Mesenchymal stem cell (in vitro differentiated cells and primary cell): Measurements from ENCODE around the gene FAM168A.

Experiments used
- DNase-seq: peaks from one replicate; pipeline ENCODE4 v3.0.0-alpha.2; 2013
- H2AFZ ChIP-seq: one replicate; pipeline ENCODE4 v1.6.1; 2013; ENCODE audit warnings: low read depth, mild to moderate bottlenecking, control low read depth, inconsistent platforms, low read length, moderate library complexity
- H2AK5ac ChIP-seq: 2 replicates; pipeline ENCODE4 v1.6.1; 2013; ENCODE audit warnings: low read length, moderate library complexity, mild to moderate bottlenecking, inconsistent platforms; ENCODE audit not compliant: severe bottlenecking
- H2BK120ac ChIP-seq: one replicate; pipeline ENCODE4 v1.6.1; 2013; ENCODE audit warnings: low read depth, mild to moderate bottlenecking, inconsistent platforms, low read length, moderate library complexity
- H2BK12ac ChIP-seq, 2 experiments: one replicate each; pipeline ENCODE4 v1.6.1; 2013; ENCODE audit warnings: inconsistent platforms in 2 of 2, low read length in 2 of 2, mild to moderate bottlenecking in 2 of 2, moderate library complexity in 2 of 2, control low read depth in 1 of 2
- H2BK15ac ChIP-seq: one replicate; pipeline ENCODE4 v1.6.1; 2013; ENCODE audit warnings: mild to moderate bottlenecking, low read depth, inconsistent platforms; ENCODE audit not compliant: poor library complexity, severe bottlenecking
- H2BK5ac ChIP-seq: 2 replicates; pipeline ENCODE4 v1.6.1; 2013; ENCODE audit warnings: low read depth, mild to moderate bottlenecking, low read length, control low read depth, inconsistent platforms; ENCODE audit not compliant: poor library complexity, severe bottlenecking
- H3K14ac ChIP-seq, 2 experiments: one replicate each; pipeline ENCODE4 v1.6.1; 2013; ENCODE audit warnings: inconsistent platforms in 2 of 2, low read length in 2 of 2, control low read depth in 1 of 2, mild to moderate bottlenecking in 1 of 2, moderate library complexity in 1 of 2
- H3K18ac ChIP-seq, 2 experiments: one replicate each; pipeline ENCODE4 v1.6.1; 2013; ENCODE audit warnings: inconsistent platforms in 2 of 2, low read length in 2 of 2, control low read depth in 1 of 2, low read depth in 1 of 2, mild to moderate bottlenecking in 1 of 2
- H3K23ac ChIP-seq, 2 experiments: one replicate each; pipeline ENCODE4 v1.6.1; 2013; ENCODE audit warnings: inconsistent platforms in 2 of 2, low read length in 2 of 2, mild to moderate bottlenecking in 2 of 2, moderate library complexity in 2 of 2, control low read depth in 1 of 2
- H3K27ac ChIP-seq: 2 replicates; pipeline ENCODE4 v1.5.1; 2013; ENCODE audit warnings: mild to moderate bottlenecking, moderate library complexity, low read length, control low read depth, inconsistent platforms; ENCODE audit not compliant: poor library complexity, severe bottlenecking
- H3K27me3 ChIP-seq, 2 experiments: 2 replicates each; pipeline versions ENCODE4 v1.6.1 to v1.7.0; 2013; ENCODE audit warnings: low read length in 2 of 2, mild to moderate bottlenecking in 2 of 2, moderate library complexity in 2 of 2, control low read depth in 1 of 2, inconsistent platforms in 1 of 2; ENCODE audit not compliant: control insufficient read depth in 1 of 2, insufficient read depth in 1 of 2
- H3K36me3 ChIP-seq, 2 experiments: 2 replicates each; pipeline versions ENCODE4 v1.6.1 to v1.7.0; 2013; ENCODE audit warnings: low read length in 2 of 2, control low read depth in 1 of 2, inconsistent platforms in 1 of 2, low read depth in 1 of 2, mild to moderate bottlenecking in 1 of 2; ENCODE audit not compliant: insufficient read depth in 2 of 2, control insufficient read depth in 1 of 2
- H3K4ac ChIP-seq, 2 experiments: one replicate each; pipeline ENCODE4 v1.6.1; 2013; ENCODE audit warnings: inconsistent platforms in 2 of 2, low read length in 2 of 2, mild to moderate bottlenecking in 2 of 2, moderate library complexity in 2 of 2, control low read depth in 1 of 2, low read depth in 1 of 2
- H3K4me1 ChIP-seq: 2 replicates; pipeline ENCODE4 v1.6.1; 2013; ENCODE audit warnings: low read depth, low read length, control low read depth; ENCODE audit not compliant: control insufficient read depth, insufficient read depth
- H3K4me2 ChIP-seq: 2 replicates; pipeline ENCODE4 v1.6.1; 2013; ENCODE audit warnings: low read length, mild to moderate bottlenecking, inconsistent platforms; ENCODE audit not compliant: poor library complexity, severe bottlenecking
- H3K4me3 ChIP-seq, 2 experiments: 2 replicates each; pipeline versions ENCODE4 v1.5.1 to v1.7.0; 2013; ENCODE audit warnings: low read length in 2 of 2, mild to moderate bottlenecking in 2 of 2, control low read depth in 1 of 2, low read depth in 1 of 2; ENCODE audit not compliant: insufficient read depth in 1 of 2
- H3K79me1 ChIP-seq: replicated peaks from 2 replicates; pipeline ENCODE4 v1.6.1; 2013; ENCODE audit warnings: mild to moderate bottlenecking, control low read depth, low read length, inconsistent platforms; ENCODE audit not compliant: poor library complexity, severe bottlenecking
- H3K9ac ChIP-seq: 2 replicates; pipeline ENCODE4 v1.7.0; 2013; ENCODE audit warnings: mild to moderate bottlenecking, low read length, moderate library complexity
- H3K9me3 ChIP-seq: 2 replicates; pipeline ENCODE4 v1.7.0; 2013; ENCODE audit warnings: mild to moderate bottlenecking, low read length; ENCODE audit not compliant: control insufficient read depth
- H4K8ac ChIP-seq: one replicate; pipeline ENCODE4 v1.6.1; 2013; ENCODE audit warnings: inconsistent platforms, mild to moderate bottlenecking, low read length, moderate library complexity
- H4K91ac ChIP-seq: one replicate; pipeline ENCODE4 v1.6.1; 2013; ENCODE audit warnings: mild to moderate bottlenecking, low read length, inconsistent platforms
- WGBS: methylation state at CpG from one replicate; pipeline ENCODE4 v1.1.7; 2013; ENCODE audit warnings: mixed read lengths; 5-methylcytosine and 5-hydroxymethylcytosine counted together

FAM168A gene

GRCh38 chr11:73367482-73368024 lies 230.4 kb downstream of the FAM168A start:
- no peaks in the 10 kb centered on the region for H3K9me3 ChIP-seq
- no peak overlapping the region for H2BK120ac ChIP-seq
- 91% methylated on average over 18 of the region's 20 CpGs for WGBS

GRCh38 chr11:73366953-73367352 lies 231.0 kb downstream of the FAM168A start:
- Histone ChIP-seq H3K4me2 (no peak overlapping the region), H3K4me1 (peaks cover 4% of the 10 kb centered on the region), H3K14ac (no peak overlapping the region), H3K18ac (no peak overlapping the region), H2BK15ac (no peak overlapping the region), H2BK120ac (no peak overlapping the region), H3K9ac (no peak overlapping the region), H3K4me3 (no peak overlapping the region), H2BK5ac (no peak overlapping the region), H3K23ac (no peak overlapping the region), H3K4ac (no peak overlapping the region), H4K91ac (no peak overlapping the region), H2AK5ac (no peak overlapping the region), H2AFZ (no peak overlapping the region), H3K27me3 (no peaks in the 10 kb centered on the region), H2BK12ac (no peak overlapping the region), H3K36me3 (peaks cover 71% of the 10 kb centered on the region in 2 experiments), H3K79me1 (peaks cover 3% of the 10 kb centered on the region), H4K8ac (no peak overlapping the region), H3K9me3 (no peaks in the 10 kb centered on the region), H3K27ac (no peak overlapping the region)
- no peak for DNase-seq
- 86% methylated on average over 6 of the region's 6 CpGs for WGBS

More at GRCh38 chr11:73367482-73368024, 230.4 kb downstream of the FAM168A start:
- Histone ChIP-seq H3K23ac (no peak overlapping the region), H3K14ac (no peak overlapping the region), H3K27me3 (no peaks in the 10 kb centered on the region), H3K4ac (no peak overlapping the region), H4K91ac (no peak overlapping the region), H2BK12ac (no peak overlapping the region), H2BK15ac (no peak overlapping the region), H3K9ac (no peak overlapping the region), H3K18ac (no peak overlapping the region), H2AFZ (no peak overlapping the region), H3K4me3 (no peak overlapping the region), H3K27ac (no peak overlapping the region), H3K4me1 (peaks cover 8% of the 10 kb centered on the region), H2BK5ac (no peak overlapping the region), H2AK5ac (no peak overlapping the region), H3K4me2 (no peak overlapping the region), H3K79me1 (peaks cover 2% of the 10 kb centered on the region), H4K8ac (no peak overlapping the region), H3K36me3 (peaks cover 65 to 66% of the 10 kb centered on the region in 2 experiments)
- DNase-seq: no peak

GRCh38 chr11:73366265-73366610 lies 231.7 kb downstream of the FAM168A start:
- H2BK5ac ChIP-seq: no peak overlapping the region
- H2AK5ac ChIP-seq: no peak overlapping the region
- H2AFZ ChIP-seq: no peak overlapping the region
- H2BK120ac ChIP-seq: no peak overlapping the region
- H3K36me3 ChIP-seq: peaks cover 78% of the 10 kb centered on the region in 2 experiments
- no peak overlapping the region for H4K8ac ChIP-seq
- no peak overlapping the region for H2BK15ac ChIP-seq
- no peak overlapping the region for H3K9ac ChIP-seq
- no peak overlapping the region for H3K18ac ChIP-seq
- H3K9me3 ChIP-seq: no peaks in the 10 kb centered on the region
- no peak overlapping the region for H3K4me2 ChIP-seq
- H3K14ac ChIP-seq: no peak overlapping the region
- H2BK12ac ChIP-seq: no peak overlapping the region
- no peaks in the 10 kb centered on the region for H3K27me3 ChIP-seq
- H3K27ac ChIP-seq: no peak overlapping the region
- peaks cover 3% of the 10 kb centered on the region for H3K4me1 ChIP-seq
- no peak overlapping the region for H3K4ac ChIP-seq
- no peak overlapping the region for H4K91ac ChIP-seq
- no peak overlapping the region for H3K23ac ChIP-seq
- peaks cover 3% of the 10 kb centered on the region for H3K79me1 ChIP-seq
- no peak overlapping the region for H3K4me3 ChIP-seq
- 92% methylated on average over 4 of the region's 4 CpGs for WGBS
- DNase-seq: no peak

GRCh38 chr11:73365352-73366264 lies 232.3 kb downstream of the FAM168A start:
- 94% methylated on average over 22 of the region's 24 CpGs for WGBS
- H3K4me3 ChIP-seq: no peak overlapping the region
- H3K4ac ChIP-seq: no peak overlapping the region
- no peak overlapping the region for H3K23ac ChIP-seq
- no peak overlapping the region for H2AK5ac ChIP-seq
- no peaks in the 10 kb centered on the region for H3K9me3 ChIP-seq
- H3K27ac ChIP-seq: no peak overlapping the region
- H3K18ac ChIP-seq: no peak overlapping the region
- H2BK120ac ChIP-seq: no peak overlapping the region
- no peak overlapping the region for H4K8ac ChIP-seq
- H2BK5ac ChIP-seq: no peak overlapping the region
- peaks cover 83 to 84% of the 10 kb centered on the region in 2 experiments for H3K36me3 ChIP-seq
- H2BK12ac ChIP-seq: no peak overlapping the region
- H4K91ac ChIP-seq: no peak overlapping the region
- DNase-seq: no peak
- H2AFZ ChIP-seq: no peak overlapping the region
- H3K14ac ChIP-seq: no peak overlapping the region
- peaks cover 3% of the 10 kb centered on the region for H3K4me1 ChIP-seq
- no peak overlapping the region for H2BK15ac ChIP-seq
- no peak overlapping the region for H3K4me2 ChIP-seq
- peaks cover 3% of the 10 kb centered on the region for H3K79me1 ChIP-seq
- no peaks in the 10 kb centered on the region for H3K27me3 ChIP-seq
- H3K9ac ChIP-seq: no peak overlapping the region
